GM18511 (cell line): ENCODE measurements around the gene OTOGL.
"Not testable (repeated sequence)": the region's sequence is repeated elsewhere in the genome, so short reads cannot be mapped to it uniquely, and the experiment has no call there.

Experiments
- ATAC-seq: cut with Tn5 transposase; IDR thresholded peaks from one replicate; pipeline ENCODE4 v1.9.1; 2021; ENCODE audit warnings: mild to moderate bottlenecking, moderate library complexity; ENCODE audit not compliant: unreplicated experiment

Gene OTOGL, protein sequence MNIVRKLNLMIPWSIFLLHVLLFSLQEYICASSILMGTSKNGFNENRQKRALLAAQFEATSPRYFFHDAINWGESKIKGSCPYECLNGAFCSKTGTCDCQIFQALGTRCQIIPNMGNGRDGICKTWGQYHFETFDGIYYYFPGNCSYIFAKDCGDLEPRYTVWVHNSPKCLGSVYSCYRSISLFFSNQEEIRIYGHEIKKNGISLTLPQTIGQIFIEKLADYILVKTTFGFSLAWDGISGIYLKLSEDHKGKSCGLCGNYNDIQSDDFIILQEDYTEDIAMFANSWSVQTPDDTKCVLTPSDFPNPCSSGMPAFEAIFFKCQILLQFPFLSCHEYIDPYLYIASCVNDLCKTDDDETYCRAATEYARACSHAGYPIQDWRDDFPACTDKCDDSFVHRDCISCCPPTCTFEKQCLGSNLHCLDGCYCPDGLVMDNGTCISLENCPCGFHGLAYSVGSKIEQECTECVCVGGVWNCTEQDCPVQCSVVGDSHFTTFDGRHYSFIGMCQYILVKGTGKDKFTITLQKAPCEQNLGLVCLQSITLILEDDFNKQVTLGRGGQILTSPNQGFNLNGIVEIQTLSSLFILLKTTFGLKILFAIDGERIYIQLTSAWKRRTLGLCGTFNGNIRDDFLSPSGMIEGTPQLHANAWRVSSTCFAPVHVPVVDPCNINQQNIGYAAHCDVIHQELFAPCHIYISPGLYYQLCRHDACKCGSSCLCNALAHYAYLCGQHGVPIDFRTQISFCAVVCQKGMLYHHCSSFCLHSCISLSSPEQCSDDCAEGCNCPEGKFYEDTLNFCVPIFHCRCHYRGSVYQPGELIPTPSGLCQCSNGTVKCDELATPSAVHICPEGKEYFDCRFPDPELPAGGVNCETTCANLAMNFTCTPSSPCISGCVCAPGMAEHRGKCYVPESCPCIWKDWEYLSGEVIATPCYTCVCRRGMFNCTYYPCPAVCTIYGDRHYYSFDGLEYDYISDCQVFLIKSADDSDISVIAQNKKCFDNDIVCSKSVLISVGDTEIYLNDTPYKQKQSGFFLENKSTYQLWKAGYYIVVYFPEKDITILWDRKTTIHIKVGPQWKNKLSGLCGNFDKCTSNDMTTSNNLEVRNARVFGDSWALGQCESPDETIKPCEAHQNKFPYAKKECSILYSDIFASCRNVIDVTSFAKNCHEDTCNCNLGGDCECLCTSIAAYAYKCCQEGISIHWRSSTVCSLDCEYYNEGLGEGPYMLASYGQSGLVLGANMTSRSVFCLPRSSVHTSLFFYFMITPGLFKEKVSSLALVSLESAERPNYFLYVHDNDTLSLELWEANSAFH (N-terminal part only)

GRCh38 chr12:80099259-80099658, at the start of gene OTOGL:
TSS of gene OTOGL (plus strand) at chr12:80099537. CDS start at chr12:80209432, 109,895 bp downstream.
- no peak for ATAC-seq

DNA sequence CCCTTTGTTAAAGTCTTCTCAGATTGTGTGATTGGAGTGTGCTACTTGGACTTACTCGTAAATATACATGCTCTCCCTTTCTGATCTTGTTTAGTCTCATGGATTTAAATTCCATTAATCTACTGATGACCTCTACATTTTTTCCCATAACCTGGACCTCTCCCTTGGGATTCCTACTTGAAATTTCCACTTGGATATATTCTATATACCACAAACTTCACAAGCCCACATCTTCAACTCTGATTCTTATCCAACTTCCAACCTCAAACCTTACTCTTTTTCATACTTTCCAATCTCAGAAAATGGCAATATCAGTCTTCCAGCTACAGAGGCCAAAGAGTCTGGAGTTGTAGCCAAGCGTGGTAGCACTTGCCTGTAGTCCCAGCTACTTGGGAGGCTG, 49.1 kb upstream of the OTOGL start:
- ATAC-seq: no peak

- no peak for ATAC-seq
Observed at GRCh38 chr12:80053051-80053790, 46.1 kb upstream of the OTOGL start.

- no peak for ATAC-seq
Observed at GRCh38 chr12:80056232-80056631, 43.1 kb upstream of the OTOGL start.

GRCh38 chr12:80056845-80057244, 42.5 kb upstream of the OTOGL start:
- no peak for ATAC-seq

DNA sequence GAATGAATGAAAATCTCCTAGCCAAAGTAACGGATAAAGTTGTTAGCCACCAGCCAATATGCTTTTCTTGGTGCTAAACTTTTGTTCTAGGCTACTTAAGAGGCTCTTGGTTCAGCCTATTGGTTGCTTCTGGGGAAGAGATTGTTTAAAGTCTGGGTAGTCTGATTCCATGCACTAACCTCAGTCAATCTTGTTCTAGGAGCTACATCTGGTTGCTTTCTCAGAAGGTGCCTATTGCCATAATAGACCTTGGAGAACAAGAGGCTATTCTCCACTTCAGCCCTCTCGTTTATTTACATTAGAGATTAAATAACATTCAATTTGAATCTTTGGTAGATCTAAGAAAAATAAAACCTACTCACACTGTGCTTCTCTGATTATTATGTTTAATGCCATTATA, 40.8 kb upstream of the OTOGL start:
- ATAC-seq: no peak

- no peak for ATAC-seq
Observed at GRCh38 chr12:80059102-80059501, 40.2 kb upstream of the OTOGL start.

GRCh38 chr12:80059875-80060274, 39.5 kb upstream of the OTOGL start:
- no peak for ATAC-seq

DNA sequence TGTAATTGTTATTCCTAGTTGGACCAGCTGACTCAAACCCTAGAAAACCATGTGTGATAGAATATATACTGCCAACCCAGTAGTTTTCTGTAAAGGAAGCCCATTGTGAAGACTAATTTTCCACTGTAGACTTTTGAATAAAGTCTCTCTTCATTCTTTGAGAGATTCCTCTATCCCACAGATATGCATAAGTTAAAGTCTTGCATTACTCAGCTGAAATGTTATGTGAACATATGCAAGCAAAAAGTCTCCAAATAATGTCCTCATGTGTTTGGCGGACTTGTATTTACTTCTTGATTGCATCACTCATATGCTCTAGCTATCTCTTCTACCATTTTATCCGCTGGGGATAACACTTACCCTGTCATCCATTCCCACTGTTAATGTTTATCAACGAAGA, 35.1 kb upstream of the OTOGL start:
- no peak for ATAC-seq

DNA sequence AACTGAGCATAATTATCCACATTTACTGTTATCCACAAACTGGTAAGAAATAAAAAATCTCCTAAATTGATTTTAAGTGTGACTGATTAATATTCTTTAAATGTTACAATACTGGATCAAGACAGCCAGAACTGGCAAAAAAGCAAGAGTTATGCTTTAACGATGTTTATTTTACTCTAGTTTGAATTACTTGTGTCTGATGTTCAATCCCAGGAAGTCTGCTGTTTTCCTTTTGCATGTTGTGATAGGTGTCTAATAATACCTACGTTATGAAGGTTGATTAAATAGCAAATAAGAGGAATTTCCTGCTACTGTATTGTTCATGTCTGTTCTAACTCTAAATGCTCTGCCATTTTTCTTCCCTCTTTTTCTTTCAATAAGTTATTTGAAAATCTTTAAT, 34.4 kb upstream of the OTOGL start:
- ATAC-seq: no peak

DNA sequence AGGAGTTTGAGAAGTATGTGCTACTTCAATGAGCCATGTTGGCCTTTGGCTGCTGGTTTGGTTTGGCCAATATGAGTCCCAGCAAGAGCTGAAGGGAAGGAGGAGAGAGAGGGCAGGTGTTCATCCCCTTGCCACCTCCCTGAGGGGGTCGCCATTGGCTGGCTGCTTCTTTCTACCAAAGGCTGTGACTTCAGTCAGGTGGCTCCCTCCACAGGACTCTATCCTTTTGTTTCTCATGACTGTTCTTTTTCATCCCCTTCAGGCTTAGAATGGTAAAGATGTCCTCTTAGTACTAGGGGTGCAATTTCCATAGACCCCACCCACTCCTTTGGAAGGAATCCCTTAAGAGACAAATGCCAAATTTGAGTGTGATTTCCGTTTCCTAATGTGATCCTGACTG, 31.2 kb upstream of the OTOGL start:
- no peak for ATAC-seq

DNA sequence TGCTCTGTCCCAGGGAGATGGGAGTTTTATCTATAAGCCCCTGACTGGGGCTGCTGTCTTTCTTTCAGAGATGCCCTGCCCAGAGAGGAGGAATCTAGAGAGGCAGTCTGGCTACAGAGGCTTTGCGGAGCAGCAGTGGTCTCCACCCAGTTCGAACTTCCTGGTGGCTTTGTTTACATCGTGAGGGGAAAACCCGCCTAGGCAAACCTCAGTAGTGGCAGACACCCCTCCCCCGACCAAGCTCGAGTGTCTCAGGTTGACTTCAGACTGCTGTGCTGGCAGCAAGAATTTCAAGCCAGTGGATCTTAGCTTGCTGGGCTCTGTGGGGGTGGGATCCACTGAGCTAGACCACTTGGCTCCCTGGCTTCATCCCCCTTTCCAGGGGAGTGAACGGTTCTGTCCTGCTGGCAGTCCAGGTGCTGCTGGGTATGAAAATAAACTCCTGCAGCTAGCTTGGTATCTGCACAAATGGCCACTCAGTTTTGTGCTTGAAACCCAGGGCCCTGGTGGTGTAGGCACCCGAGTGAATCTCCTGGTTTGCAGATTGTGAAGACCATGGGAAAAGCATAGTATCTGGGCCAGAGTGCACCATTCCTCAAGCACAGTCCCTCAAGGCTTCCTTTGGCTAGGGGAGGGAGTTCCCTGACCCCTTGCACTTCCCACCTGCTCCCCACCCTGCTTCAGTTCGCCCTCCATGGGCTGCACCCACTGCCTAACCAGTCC, 15.3 kb upstream of the OTOGL start:
- not testable (repeated sequence) for ATAC-seq

GRCh38 chr12:80086025-80086424, 13.3 kb upstream of the OTOGL start:
- no peak for ATAC-seq

DNA sequence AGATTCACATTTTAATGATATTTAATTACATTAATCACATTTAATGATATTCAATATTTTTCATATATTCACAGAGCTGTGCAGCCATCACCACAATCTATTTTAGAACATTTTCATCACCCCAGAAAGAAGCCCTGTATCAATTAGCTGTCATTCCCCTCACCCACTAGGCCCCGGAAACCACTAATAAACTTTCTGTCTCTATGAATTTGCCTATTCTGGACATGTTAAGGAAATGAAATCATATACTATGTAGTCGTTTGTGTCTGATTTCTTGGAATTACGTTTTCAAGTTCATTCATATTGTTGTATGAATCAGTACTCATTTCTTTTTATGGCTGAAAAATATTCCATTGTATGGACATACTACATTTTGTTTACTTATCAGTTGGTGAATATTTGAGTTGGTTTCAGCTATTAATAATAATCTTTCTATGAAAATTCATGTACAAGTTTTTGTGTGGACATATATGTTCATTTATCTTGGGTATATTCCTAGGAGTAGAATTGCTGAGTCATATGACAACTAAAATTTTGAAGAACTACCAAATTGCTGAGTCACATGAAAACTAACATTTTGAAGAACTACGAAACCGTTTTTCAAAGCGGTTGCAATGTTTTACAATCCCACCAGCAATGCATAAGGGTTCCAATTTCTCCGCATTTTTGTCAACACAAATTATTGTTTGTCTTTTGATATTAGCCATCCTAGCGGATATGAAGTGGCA, 11.7 kb upstream of the OTOGL start:
- ATAC-seq: no peak

- no peak for ATAC-seq
Observed at GRCh38 chr12:80100591-80100990, 1.3 kb downstream of the OTOGL start.

DNA sequence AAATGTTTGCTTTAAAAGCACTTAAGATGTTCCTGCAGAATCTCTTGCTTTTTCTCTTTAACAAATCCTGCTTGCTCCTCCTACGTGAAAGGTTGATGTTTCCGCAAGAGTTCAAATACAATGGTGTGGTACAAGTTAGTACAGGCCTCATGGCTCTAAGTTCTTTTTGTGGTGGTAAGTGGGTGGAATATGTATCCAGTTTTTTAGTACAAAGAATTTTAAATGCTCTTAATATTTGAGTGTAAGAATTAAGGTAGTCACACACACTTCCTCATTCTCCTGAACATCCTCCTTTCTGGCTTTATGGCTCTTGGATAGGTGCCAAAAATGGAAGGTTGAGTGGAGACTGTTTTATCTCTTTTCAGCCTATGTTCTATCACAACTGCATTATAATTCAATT, 1.8 kb downstream of the OTOGL start:
- ATAC-seq: no peak

DNA sequence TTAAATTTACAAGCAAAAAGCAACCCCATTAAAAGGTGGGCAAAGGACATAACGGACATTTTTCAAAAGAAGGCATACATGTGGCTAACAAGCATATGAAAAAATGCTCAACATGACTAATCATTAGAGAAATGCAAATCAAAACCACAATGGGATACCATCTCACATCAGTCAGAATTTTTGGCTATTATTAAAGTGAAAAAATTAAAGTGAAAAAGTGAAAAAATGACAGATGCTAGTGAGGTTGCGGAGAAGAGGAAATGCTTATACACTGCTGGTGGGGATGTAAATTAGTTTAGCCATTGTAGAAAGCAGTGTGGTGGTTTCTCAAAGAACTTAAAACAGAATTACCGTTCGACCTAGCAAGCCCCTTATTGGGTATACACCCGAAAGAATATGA, 7.9 kb downstream of the OTOGL start:
- no peak for ATAC-seq

- ATAC-seq: no peak
Observed at GRCh38 chr12:80116735-80117134, 17.4 kb downstream of the OTOGL start.
